ENCODE measurements around the gene ITGA7. TPM values are rescaled to one million over a fixed set of nuclear protein-coding genes. Genes with fewer than 3 reads are reported as not detected.

ITGA7 gene
- total RNA-seq, 1 donor from 2014 or later = 26.5 TPM

DNA sequence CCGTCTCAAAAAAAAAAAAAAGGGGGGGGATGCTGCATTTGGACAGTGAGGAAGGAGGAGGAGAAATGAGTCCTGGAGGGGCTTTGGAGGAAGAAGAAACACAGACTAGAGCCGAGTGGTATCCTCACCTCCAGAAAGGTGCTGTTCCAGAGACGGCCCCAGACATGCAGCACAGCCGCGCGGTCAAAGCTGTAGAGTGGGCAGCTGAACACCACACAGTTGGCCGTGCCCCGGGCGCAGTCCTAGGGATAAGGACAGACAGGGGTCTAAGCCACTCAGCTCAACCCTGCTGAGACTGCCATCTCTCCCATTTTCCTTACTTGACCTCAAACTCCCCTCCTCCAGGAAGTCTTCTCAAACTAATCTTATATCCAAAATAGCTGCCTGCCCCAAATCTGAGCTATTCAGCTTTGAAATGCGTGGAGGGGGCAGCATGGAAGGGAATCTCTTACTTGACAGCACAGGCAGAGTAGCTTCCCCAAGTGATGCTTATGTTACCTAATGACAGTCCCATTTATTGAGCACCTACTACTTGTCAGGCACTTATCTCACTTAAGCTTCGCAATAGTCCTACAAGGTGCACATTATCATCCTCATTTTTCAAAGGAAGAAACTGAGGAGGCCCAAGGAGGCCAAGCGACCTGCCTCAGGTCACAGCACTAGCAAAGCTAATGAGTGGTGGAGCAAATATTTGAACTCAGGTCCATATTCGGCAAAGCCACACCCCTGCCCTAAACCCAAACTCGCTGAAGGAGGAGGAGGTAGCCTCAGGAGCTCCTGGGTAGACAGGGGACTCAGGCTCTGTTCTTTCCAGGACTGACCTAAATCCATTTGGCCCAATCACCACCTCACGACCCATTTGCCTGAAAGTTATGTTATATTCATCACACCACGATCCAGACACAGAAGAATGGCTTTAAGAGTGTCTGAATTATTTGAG lies 18.7 kb downstream of the ITGA7 start:
- FAIRE-seq (no peak), DNase-seq (ENCODE audit: low read depth) (no peak)
- H3K27ac Mint-ChIP-seq (ENCODE audit: unreplicated experiment) = no peak overlapping the region
- no peak overlapping the region for H3K9ac ChIP-seq (ENCODE audit: low read length)
- H3K27me3 Mint-ChIP-seq (ENCODE audit: low read depth, unreplicated experiment) = peaks cover 3% of the 10 kb centered on the region
- H3K79me2 ChIP-seq (ENCODE audit: insufficient read depth, low read length) = no peaks in the 10 kb centered on the region
- TF ChIP-seq, protein P1, sequence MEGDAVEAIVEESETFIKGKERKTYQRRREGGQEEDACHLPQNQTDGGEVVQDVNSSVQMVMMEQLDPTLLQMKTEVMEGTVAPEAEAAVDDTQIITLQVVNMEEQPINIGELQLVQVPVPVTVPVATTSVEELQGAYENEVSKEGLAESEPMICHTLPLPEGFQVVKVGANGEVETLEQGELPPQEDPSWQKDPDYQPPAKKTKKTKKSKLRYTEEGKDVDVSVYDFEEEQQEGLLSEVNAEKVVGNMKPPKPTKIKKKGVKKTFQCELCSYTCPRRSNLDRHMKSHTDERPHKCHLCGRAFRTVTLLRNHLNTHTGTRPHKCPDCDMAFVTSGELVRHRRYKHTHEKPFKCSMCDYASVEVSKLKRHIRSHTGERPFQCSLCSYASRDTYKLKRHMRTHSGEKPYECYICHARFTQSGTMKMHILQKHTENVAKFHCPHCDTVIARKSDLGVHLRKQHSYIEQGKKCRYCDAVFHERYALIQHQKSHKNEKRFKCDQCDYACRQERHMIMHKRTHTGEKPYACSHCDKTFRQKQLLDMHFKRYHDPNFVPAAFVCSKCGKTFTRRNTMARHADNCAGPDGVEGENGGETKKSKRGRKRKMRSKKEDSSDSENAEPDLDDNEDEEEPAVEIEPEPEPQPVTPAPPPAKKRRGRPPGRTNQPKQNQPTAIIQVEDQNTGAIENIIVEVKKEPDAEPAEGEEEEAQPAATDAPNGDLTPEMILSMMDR (IDR thresholded peaks at IDR 0.05; ENCODE audit: insufficient read depth, low read depth, low read length) = no peak
- no peak for TF ChIP-seq EZH2 (IDR thresholded peaks at IDR 0.05; ENCODE audit: insufficient read depth, low read length)
- H3K9me3 Mint-ChIP-seq (ENCODE audit: unreplicated experiment) = peaks cover 5% of the 10 kb centered on the region
- peaks cover 4% of the 10 kb centered on the region for H3K36me3 Mint-ChIP-seq (ENCODE audit: low read depth, unreplicated experiment)
- peaks cover 5% of the 10 kb centered on the region for H3K4me1 Mint-ChIP-seq (ENCODE audit: low read depth, unreplicated experiment)
- no peaks in the 10 kb centered on the region for H3K27me3 ChIP-seq (ENCODE audit: insufficient read depth, low read length)
- H3K9me3 ChIP-seq (ENCODE audit: insufficient read depth, low read depth, low read length) = no peaks in the 10 kb centered on the region
- no peaks in the 10 kb centered on the region for H3K4me1 ChIP-seq (ENCODE audit: insufficient read depth, low read length)
- no peak overlapping the region for H3K4me3 ChIP-seq (ENCODE audit: insufficient read depth, low read depth, low read length)
- H3K36me3 ChIP-seq (ENCODE audit: insufficient read depth, low read length) = no peaks in the 10 kb centered on the region
- no peak overlapping the region for H3K27ac ChIP-seq (ENCODE audit: low read depth, low read length)
- no peaks in the 10 kb centered on the region for H4K20me1 ChIP-seq (ENCODE audit: insufficient read depth, low read length)
- H2AFZ ChIP-seq (ENCODE audit: low read depth, low read length) = no peak overlapping the region
- no peak overlapping the region for H3K4me2 ChIP-seq (ENCODE audit: low read length)
- no peak overlapping the region for H3K4me3 Mint-ChIP-seq (ENCODE audit: unreplicated experiment)

- no peak overlapping the region for H3K9ac ChIP-seq (ENCODE audit: low read length)
- H3K27me3 ChIP-seq (ENCODE audit: insufficient read depth, low read length) = no peaks in the 10 kb centered on the region
- no peak overlapping the region for H3K27ac Mint-ChIP-seq (ENCODE audit: unreplicated experiment)
- no peak for DNase-seq (ENCODE audit: low read depth)
- H3K9me3 Mint-ChIP-seq (ENCODE audit: unreplicated experiment) = peaks cover 5% of the 10 kb centered on the region
- H3K36me3 Mint-ChIP-seq (ENCODE audit: low read depth, unreplicated experiment) = peaks cover 5% of the 10 kb centered on the region
- no peaks in the 10 kb centered on the region for H3K79me2 ChIP-seq (ENCODE audit: insufficient read depth, low read length)
- no peaks in the 10 kb centered on the region for H4K20me1 ChIP-seq (ENCODE audit: insufficient read depth, low read length)
- no peak overlapping the region for H3K4me3 ChIP-seq (ENCODE audit: insufficient read depth, low read depth, low read length)
- H3K4me2 ChIP-seq (ENCODE audit: low read length) = no peak overlapping the region
- no peak overlapping the region for H3K4me3 Mint-ChIP-seq (ENCODE audit: unreplicated experiment)
- no peaks in the 10 kb centered on the region for H3K36me3 ChIP-seq (ENCODE audit: insufficient read depth, low read length)
- H3K4me1 ChIP-seq (ENCODE audit: insufficient read depth, low read length) = no peaks in the 10 kb centered on the region
- no peak overlapping the region for H2AFZ ChIP-seq (ENCODE audit: low read depth, low read length)
- no peak overlapping the region for H3K27ac ChIP-seq (ENCODE audit: low read depth, low read length)
- peaks cover 6% of the 10 kb centered on the region for H3K4me1 Mint-ChIP-seq (ENCODE audit: low read depth, unreplicated experiment)
- peaks cover 8% of the 10 kb centered on the region for H3K27me3 Mint-ChIP-seq (ENCODE audit: low read depth, unreplicated experiment)
- no peak for FAIRE-seq
- no peak for TF ChIP-seq EZH2 (IDR thresholded peaks at IDR 0.05; ENCODE audit: insufficient read depth, low read length)
- TF ChIP-seq, protein P1 (IDR thresholded peaks at IDR 0.05; ENCODE audit: insufficient read depth, low read depth, low read length) = no peak
- no peaks in the 10 kb centered on the region for H3K9me3 ChIP-seq (ENCODE audit: insufficient read depth, low read depth, low read length)
Measured at GRCh38 chr12:55687746-55688145, 20.0 kb downstream of the ITGA7 start.

All from astrocyte (in vitro differentiated cells and primary cell).